Measurements from ENCODE around the gene JAG1.

The JAG1 gene

GRCh38 chr20:10667560-10668167 is 6.1 kb downstream of the JAG1 start:
- DNase-seq = no peak

GRCh38 chr20:10667077-10667401 is 6.8 kb downstream of the JAG1 start:
- no peak for DNase-seq

- DNase-seq = no peak
These were observed 7.3 kb downstream of the JAG1 start for GRCh38 chr20:10666221-10667076.

- no peak for DNase-seq
These were observed 8.0 kb downstream of the JAG1 start for GRCh38 chr20:10665791-10666190.

- no peak for DNase-seq
These were observed 8.7 kb downstream of the JAG1 start for GRCh38 chr20:10665027-10665561.

GRCh38 chr20:10663756-10664155 is 10.0 kb downstream of the JAG1 start:
- no peak for DNase-seq

GRCh38 chr20:10662661-10663458 is 10.9 kb downstream of the JAG1 start:
- DNase-seq = no peak

- no peak for DNase-seq
These were observed 11.6 kb downstream of the JAG1 start for GRCh38 chr20:10662151-10662550.

GRCh38 chr20:10661261-10661660 is 12.5 kb downstream of the JAG1 start:
- DNase-seq = no peak

GRCh38 chr20:10660661-10661060 is 13.1 kb downstream of the JAG1 start:
- no peak for DNase-seq

- no peak for DNase-seq
These were observed 13.9 kb downstream of the JAG1 start for GRCh38 chr20:10659651-10660601.

GRCh38 chr20:10658876-10659632 is 14.7 kb downstream of the JAG1 start:
- DNase-seq = no peak

- no peak for DNase-seq
These were observed 15.6 kb downstream of the JAG1 start for GRCh38 chr20:10658051-10658823.

GRCh38 chr20:10657453-10657852 is 16.3 kb downstream of the JAG1 start:
- DNase-seq = no peak

GRCh38 chr20:10655720-10656669 is 17.8 kb downstream of the JAG1 start:
- no peak for DNase-seq

GRCh38 chr20:10654630-10655029 is 19.2 kb downstream of the JAG1 start:
- DNase-seq = no peak

- no peak for DNase-seq
These were observed 19.6 kb downstream of the JAG1 start for GRCh38 chr20:10654250-10654610.

- no peak for DNase-seq
These were observed 20.1 kb downstream of the JAG1 start for GRCh38 chr20:10653599-10654249.

GRCh38 chr20:10652660-10653261 is 21.0 kb downstream of the JAG1 start:
- DNase-seq = no peak
